ENCODE results near the gene BCAR3.
"Not testable (repeated sequence)": the region's sequence is repeated elsewhere in the genome, so short reads cannot be mapped to it uniquely, and the experiment has no call there.

GRCh38 chr1:93591291-93591675, 90.4 kb downstream of the BCAR3 start:
- TF ChIP-seq CTCF, EZH2 (IDR thresholded peaks at IDR 0.05): not testable (repeated sequence)
